PC-3 (cell line): ENCODE data around the gene FAM181B. TPM values are rescaled to one million over a fixed set of nuclear protein-coding genes. Genes with fewer than 3 reads are reported as not detected.

ENCODE experiments used
- ATAC-seq: fragments of 200-7000 bp; cut with Tn5 transposase; 2 replicates; pipeline ENCODE4 v1.9.1; 2020; ENCODE audit warnings: mild to moderate bottlenecking, moderate library complexity
- BruUV-seq: library from RNA; stranded (reverse); fragments of 400-500 nt; replicated peaks from 2 replicates; lab custom pipeline; 2021; lab: Mats Ljungman, UMichigan
- CTCF ChIA-PET: fragments of 300-600 bp; sonication (Branson Sonifier 250); formaldehyde crosslinking; loops from one replicate; lab custom pipeline; 2022; ENCODE audit warnings: antibody characterized with exemption; lab: Charles Lee
- POLR2A ChIA-PET: fragments of 300-600 bp; sonication (Branson Sonifier 250); formaldehyde crosslinking; loops from one replicate; lab custom pipeline; 2022; ENCODE audit warnings: antibody characterized with exemption; ENCODE audit not compliant: unreplicated experiment; lab: Charles Lee
- DNase-seq: peaks from one replicate; pipeline ENCODE4 v3.0.0-alpha.2; 2015
- H2AFZ ChIP-seq: fragments of 300-600 bp; sonication (generic); 2 replicates; pipeline ENCODE4 v1.6.0; 2016; ENCODE audit warnings: antibody characterized with exemption, low read length
- H3F3A ChIP-seq: fragments of 300-600 bp; sonication (generic); one replicate; pipeline ENCODE4 v1.6.0; 2017; ENCODE audit warnings: antibody characterized with exemption, low read length, control low read depth, mild to moderate bottlenecking; ENCODE audit not compliant: unreplicated experiment
- H3K27ac ChIP-seq: fragments of 300-600 bp; sonication (generic); 2 replicates; pipeline ENCODE4 v1.5.1; 2016; ENCODE audit warnings: mild to moderate bottlenecking, low read length
- H3K27me3 ChIP-seq: fragments of 300-600 bp; sonication (generic); 2 replicates; pipeline ENCODE4 v1.6.1; 2016; ENCODE audit warnings: low read length, mixed read lengths
- H3K36me3 ChIP-seq: fragments of 300-600 bp; sonication (generic); 2 replicates; pipeline ENCODE4 v1.6.1; 2016; ENCODE audit warnings: low read depth, mixed run types, low read length, mixed read lengths
- H3K4me1 ChIP-seq: fragments of 300-600 bp; sonication (generic); 2 replicates; pipeline ENCODE4 v1.5.1; 2016; ENCODE audit warnings: low read length; ENCODE audit not compliant: insufficient read depth
- H3K4me2 ChIP-seq: fragments of 300-600 bp; sonication (generic); 2 replicates; pipeline ENCODE4 v1.6.0; 2016; ENCODE audit warnings: low read length
- H3K4me3 ChIP-seq: fragments of 300-600 bp; sonication (generic); 2 replicates; pipeline ENCODE4 v1.5.1; 2016; ENCODE audit warnings: mild to moderate bottlenecking, low read length, mixed read lengths
- H3K79me2 ChIP-seq: fragments of 300-600 bp; sonication (generic); 2 replicates; pipeline ENCODE4 v1.6.1; 2017; ENCODE audit warnings: low read length, mixed read lengths
- H3K9ac ChIP-seq: fragments of 300-600 bp; sonication (generic); 2 replicates; pipeline ENCODE4 v1.6.0; 2016; ENCODE audit warnings: mild to moderate bottlenecking, low read length
- H3K9me2 ChIP-seq: fragments of 300-600 bp; sonication (generic); replicated peaks from 2 replicates; pipeline ENCODE4 v1.6.1; 2016; ENCODE audit warnings: mixed run types, low read length, mixed read lengths
- H3K9me3 ChIP-seq: fragments of 300-600 bp; sonication (generic); 2 replicates; pipeline ENCODE4 v1.6.1; 2016; ENCODE audit warnings: low read length, mixed read lengths
- H4K20me1 ChIP-seq: fragments of 300-600 bp; sonication (generic); 2 replicates; pipeline ENCODE4 v1.6.1; 2016; ENCODE audit warnings: low read length, mixed read lengths
- CTCF ChIP-seq: fragments of 300-600 bp; sonication (generic); conservative IDR thresholded peaks from 2 replicates; pipeline ENCODE4 v1.5.1; 2017; ENCODE audit warnings: antibody characterized with exemption, low read depth, mild to moderate bottlenecking, low read length
- EZH2 ChIP-seq: fragments of 300-600 bp; sonication (generic); IDR thresholded peaks from one replicate; pipeline ENCODE4 v1.6.1; 2017; ENCODE audit warnings: antibody characterized with exemption, mild to moderate bottlenecking, low read length; ENCODE audit not compliant: unreplicated experiment
- EZH2phosphoT487 ChIP-seq: fragments of 300-600 bp; sonication (generic); IDR thresholded peaks from 2 replicates; pipeline ENCODE4 v1.6.1; 2018; ENCODE audit warnings: mild to moderate bottlenecking, antibody characterized with exemption, low read length, borderline replicate concordance
- intact Hi-C: fragments of 100-400 bp; cut with micrococcal nuclease; formaldehyde crosslinking; loops from 2 replicates; pipeline ENCODE4 v1.9.0; 2023
- total RNA-seq: library from RNA; depleted of rRNA; stranded (reverse); fragments of >200 nt; gene quantifications from 2 replicates; pipeline ENCODE4 v1.2.3, GENCODE V29; 2014

Gene FAM181B
- total RNA-seq, 1 experiment from 2014 or later: not detected

GRCh38 chr11:82750643-82751139, 17.0 kb upstream of the FAM181B start:
- no peak overlapping the region for H3K9ac ChIP-seq
- CTCF ChIA-PET: no interaction called here

DNA sequence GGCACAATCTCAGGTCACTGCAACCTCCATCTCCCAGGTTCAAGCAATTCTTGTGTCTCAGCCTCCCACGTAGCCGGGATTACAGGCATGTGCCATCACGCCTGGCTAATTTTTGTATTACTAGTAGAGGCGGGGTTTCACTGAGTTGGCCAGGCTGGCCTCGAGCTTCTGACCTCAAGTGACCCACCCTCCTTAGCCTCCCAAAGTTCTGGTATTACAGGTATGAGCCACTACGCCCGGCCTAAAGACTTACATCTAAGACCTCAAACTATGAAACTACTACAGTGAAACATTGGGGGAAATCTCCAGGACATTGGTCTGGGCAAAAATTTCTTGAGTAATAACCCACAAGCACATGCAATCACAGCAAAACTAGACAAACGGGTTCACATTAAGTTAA, 13.8 kb upstream of the FAM181B start:
- ChIA-PET CTCF (no interaction called here), POLR2A (no interaction called here)
- Histone ChIP-seq H3K9me3 (no peaks in the 10 kb centered on the region), H2AFZ (no peak overlapping the region), H3K27me3 (peaks cover 25% of the 10 kb centered on the region), H3K4me1 (no peaks in the 10 kb centered on the region), H3K4me3 (no peak overlapping the region), H4K20me1 (no peaks in the 10 kb centered on the region), H3K36me3 (no peaks in the 10 kb centered on the region), H3K79me2 (no peaks in the 10 kb centered on the region), H3K27ac (no peak overlapping the region), H3F3A (no peaks in the 10 kb centered on the region), H3K4me2 (no peak overlapping the region), H3K9me2 (no peaks in the 10 kb centered on the region), H3K9ac (no peak overlapping the region)
- DNase-seq (no peak), ATAC-seq (no peak)
- BruUV-seq: no TSS peak
- intact Hi-C loops: no loop called here
- TF ChIP-seq EZH2phosphoT487: no peak
- TF ChIP-seq EZH2: no peak
- no peak for TF ChIP-seq CTCF

More at GRCh38 chr11:82750643-82751139, 17.0 kb upstream of the FAM181B start:
- BruUV-seq: no TSS peak
- POLR2A ChIA-PET: no interaction called here
- no peaks in the 10 kb centered on the region for H3K9me2 ChIP-seq
- no peaks in the 10 kb centered on the region for H4K20me1 ChIP-seq
- H3K4me1 ChIP-seq: no peaks in the 10 kb centered on the region
- no peaks in the 10 kb centered on the region for H3K9me3 ChIP-seq
- intact Hi-C loops: no loop called here
- peaks cover 29% of the 10 kb centered on the region; the same call in 1 of the 2 replicates for H3K27me3 ChIP-seq
- H3F3A ChIP-seq: no peaks in the 10 kb centered on the region
- no peak overlapping the region for H2AFZ ChIP-seq
- DNase-seq (no peak), ATAC-seq (no peak)
- H3K4me3 ChIP-seq: no peak overlapping the region
- no peak overlapping the region for H3K4me2 ChIP-seq
- no peak overlapping the region for H3K27ac ChIP-seq
- no peaks in the 10 kb centered on the region for H3K36me3 ChIP-seq
- TF ChIP-seq CTCF: no peak
- no peak for TF ChIP-seq EZH2
- no peak for TF ChIP-seq EZH2phosphoT487
- no peaks in the 10 kb centered on the region for H3K79me2 ChIP-seq

DNA sequence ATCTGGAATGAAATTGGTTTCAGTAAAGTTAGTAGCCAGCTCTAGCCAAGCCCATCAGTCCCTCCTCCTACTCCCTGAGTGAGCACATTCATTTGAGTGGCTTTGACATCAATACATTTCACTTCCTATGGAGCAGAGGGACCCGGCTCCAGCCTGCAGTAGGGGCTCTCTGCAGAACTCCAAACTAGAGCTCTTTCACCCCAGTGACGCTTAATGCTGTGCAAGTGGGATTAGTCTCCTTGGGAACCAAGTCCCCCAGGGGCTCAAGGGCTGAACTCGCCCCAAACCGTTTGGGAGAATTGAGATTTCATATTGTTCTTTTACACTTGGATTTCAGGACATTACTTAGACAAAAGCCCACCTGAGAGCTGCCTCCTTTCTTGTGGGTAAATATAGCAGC, 4.4 kb upstream of the FAM181B start:
- no peaks in the 10 kb centered on the region for H3K36me3 ChIP-seq
- H3K9me2 ChIP-seq: no peaks in the 10 kb centered on the region
- peaks cover 69% of the 10 kb centered on the region for H3K27me3 ChIP-seq
- BruUV-seq: no TSS peak
- no peaks in the 10 kb centered on the region for H3F3A ChIP-seq
- CTCF ChIA-PET: interaction anchor here (0.6 kb wide), 1 partner anchor 37 kb away, joined by 3 read pairs; no protein-coding TSS in a partner anchor
- intact Hi-C loops: no loop called here
- H3K4me2 ChIP-seq: no peak overlapping the region
- no peaks in the 10 kb centered on the region for H3K4me1 ChIP-seq
- no peaks in the 10 kb centered on the region for H3K79me2 ChIP-seq
- POLR2A ChIA-PET: interaction anchor here (0.6 kb wide), 1 partner anchor 250 kb away, joined by 3 read pairs; no protein-coding TSS in a partner anchor
- no peak overlapping the region for H2AFZ ChIP-seq
- no peak overlapping the region for H3K4me3 ChIP-seq
- DNase-seq (no peak), ATAC-seq (no peak)
- H3K9ac ChIP-seq: no peak overlapping the region
- no peaks in the 10 kb centered on the region for H3K9me3 ChIP-seq
- no peak overlapping the region for H3K27ac ChIP-seq
- TF ChIP-seq EZH2phosphoT487: no peak
- no peak for TF ChIP-seq EZH2
- TF ChIP-seq CTCF: no peak
- no peaks in the 10 kb centered on the region for H4K20me1 ChIP-seq
